GM23338 (cell line): ENCODE results near the gene PDCD7. TPM values are rescaled to one million over a fixed set of nuclear protein-coding genes. Genes with fewer than 3 reads are reported as not detected.

Experiments
- ATAC-seq: fragments of 200-7000 bp; cut with Tn5 transposase; 3 replicates; pipeline ENCODE4 v1.9.1; 2020
- DNase-seq: peaks from one replicate; pipeline ENCODE4 v3.0.0-alpha.2; 2015; ENCODE audit warnings: low spot score
- H2AFZ ChIP-seq: fragments of 200-600 bp; sonication (generic); 2 replicates; pipeline ENCODE4 v1.8.0; 2016; ENCODE audit warnings: antibody characterized with exemption, mild to moderate bottlenecking, moderate library complexity
- H3F3A ChIP-seq: fragments of 200-600 bp; sonication (generic); replicated peaks from 2 replicates; pipeline ENCODE4 v1.8.0; 2017; ENCODE audit warnings: antibody characterized with exemption, mixed run types, low read depth
- H3K27ac ChIP-seq: fragments of 200-600 bp; sonication (generic); 2 replicates; pipeline ENCODE4 v1.6.1; 2016; ENCODE audit warnings: low read depth
- H3K27me3 ChIP-seq: fragments of 200-600 bp; sonication (generic); 2 replicates; pipeline ENCODE4 v1.8.0; 2016; ENCODE audit warnings: mild to moderate bottlenecking, mixed run types, moderate library complexity; ENCODE audit not compliant: insufficient read depth
- H3K36me3 ChIP-seq: fragments of 200-600 bp; sonication (generic); 2 replicates; pipeline ENCODE4 v1.8.0; 2016; ENCODE audit warnings: mild to moderate bottlenecking; ENCODE audit not compliant: insufficient read depth
- H3K4me1 ChIP-seq: fragments of 200-600 bp; sonication (generic); 2 replicates; pipeline ENCODE4 v1.8.0; 2016; ENCODE audit warnings: mild to moderate bottlenecking, moderate library complexity; ENCODE audit not compliant: insufficient read depth
- H3K4me2 ChIP-seq: fragments of 200-600 bp; sonication (generic); 2 replicates; pipeline ENCODE4 v1.7.1; 2017; ENCODE audit warnings: mixed run types
- H3K4me3 ChIP-seq: fragments of 200-600 bp; sonication (generic); 2 replicates; pipeline ENCODE4 v1.6.1; 2016; ENCODE audit warnings: mixed run types
- H3K79me2 ChIP-seq: fragments of 200-600 bp; sonication (generic); replicated peaks from 2 replicates; pipeline ENCODE4 v1.8.0; 2017; ENCODE audit warnings: mild to moderate bottlenecking; ENCODE audit not compliant: insufficient read depth
- H3K9me2 ChIP-seq: fragments of 200-600 bp; sonication (generic); 2 replicates; pipeline ENCODE4 v1.8.0; 2017; ENCODE audit not compliant: insufficient read depth
- H4K20me1 ChIP-seq: fragments of 200-600 bp; sonication (generic); replicated peaks from 2 replicates; pipeline ENCODE4 v1.8.0; 2017; ENCODE audit warnings: mild to moderate bottlenecking; ENCODE audit not compliant: insufficient read depth
- H3K27ac Mint-ChIP-seq: 2 replicates; pipeline ENCODE4 v1.8.0; 2020; ENCODE audit warnings: inconsistent platforms, mild to moderate bottlenecking, moderate library complexity, mixed read lengths
- H3K27me3 Mint-ChIP-seq: 3 replicates; pipeline ENCODE4 v1.8.0; 2022; ENCODE audit warnings: low read depth, mild to moderate bottlenecking, moderate library complexity, mixed read lengths, inconsistent platforms; ENCODE audit not compliant: insufficient read depth, poor library complexity
- H3K36me3 Mint-ChIP-seq: 3 replicates; pipeline ENCODE4 v1.8.0; 2021; ENCODE audit warnings: low read depth, mild to moderate bottlenecking, inconsistent platforms, moderate library complexity, mixed read lengths
- H3K4me1 Mint-ChIP-seq: 3 replicates; pipeline ENCODE4 v1.8.0; 2020; ENCODE audit warnings: mild to moderate bottlenecking, inconsistent platforms, mixed read lengths
- H3K4me3 Mint-ChIP-seq: 3 replicates; pipeline ENCODE4 v1.8.0; 2021; ENCODE audit warnings: moderate library complexity, mild to moderate bottlenecking, inconsistent platforms, mixed read lengths
- H3K9me3 Mint-ChIP-seq: 3 replicates; pipeline ENCODE4 v1.8.0; 2020; ENCODE audit warnings: moderate library complexity, mild to moderate bottlenecking, inconsistent platforms, mixed read lengths
- CREB1 ChIP-seq: fragments of 250-450 bp; sonication (Bioruptor Pico); IDR thresholded peaks from 2 replicates; pipeline ENCODE4 v1.5.0; 2020; ENCODE audit warnings: low read depth, mild to moderate bottlenecking, moderate library complexity
- EZH2 ChIP-seq: fragments of 200-600 bp; sonication (generic); IDR thresholded peaks from one replicate; pipeline ENCODE4 v1.8.0; 2017; ENCODE audit warnings: antibody characterized with exemption, mild to moderate bottlenecking, low read depth; ENCODE audit not compliant: unreplicated experiment
- EZH2phosphoT487 ChIP-seq: fragments of 200-600 bp; sonication (generic); IDR thresholded peaks from one replicate; pipeline ENCODE4 v1.8.1; 2018; ENCODE audit warnings: antibody characterized with exemption; ENCODE audit not compliant: unreplicated experiment
- JUNB ChIP-seq: IDR thresholded peaks from one replicate; pipeline ENCODE4 v1.6.1; 2016; ENCODE audit warnings: antibody characterized with exemption; ENCODE audit not compliant: unreplicated experiment
- NANOG ChIP-seq: IDR thresholded peaks from 2 replicates; pipeline ENCODE4 v1.6.1; 2016; ENCODE audit warnings: antibody characterized with exemption, borderline replicate concordance
- POLR2AphosphoS5 ChIP-seq: IDR thresholded peaks from 2 replicates; pipeline ENCODE4 v1.6.1; 2016; ENCODE audit warnings: antibody characterized with exemption, low read depth
- STAT1 ChIP-seq: IDR thresholded peaks from one replicate; pipeline ENCODE4 v1.6.1; 2016; ENCODE audit warnings: antibody characterized with exemption; ENCODE audit not compliant: unreplicated experiment
- ZNF114 ChIP-seq: fragments of 250-450 bp; sonication (Bioruptor Pico); IDR thresholded peaks from 2 replicates; pipeline ENCODE4 v1.5.0; 2020; ENCODE audit warnings: mild to moderate bottlenecking, moderate library complexity
- ZNF331 ChIP-seq: fragments of 250-450 bp; sonication (Bioruptor Pico); IDR thresholded peaks from 2 replicates; pipeline ENCODE4 v1.5.0; 2020; ENCODE audit warnings: low read depth, mild to moderate bottlenecking, moderate library complexity
- polyA plus RNA-seq: library from polyadenylated mRNA; unstranded; fragments of >200 nt; fragmentation: Nextera tagmentation; extraction: Ambion mirVana; gene quantifications from 2 replicates; pipeline ENCODE4 v1.2.1, GENCODE V29; 2016
- total RNA-seq: library from RNA; depleted of rRNA; stranded (reverse); fragments of >200 nt; shearing (Covaris generic); gene quantifications from 2 replicates; pipeline ENCODE4 v1.2.3, GENCODE V29; 2014
- TF ChIP-seq, protein P1 (sequence below): fragments of 250-450 bp; sonication (Bioruptor Pico); IDR thresholded peaks from 2 replicates; pipeline ENCODE4 v1.5.0; 2020; ENCODE audit warnings: mild to moderate bottlenecking, moderate library complexity
- TF ChIP-seq, protein P2 (sequence below): IDR thresholded peaks from one replicate; pipeline ENCODE4 v1.6.1; 2018; ENCODE audit warnings: antibody characterized with exemption; ENCODE audit not compliant: unreplicated experiment
- TF ChIP-seq, protein P3 (sequence below): IDR thresholded peaks from 2 replicates; pipeline ENCODE4 v1.6.1; 2016; ENCODE audit warnings: antibody characterized with exemption
- TF ChIP-seq, protein P4 (sequence below), 2 experiments: fragments of 200-600 bp in 1 of 2; sonication (generic) in 1 of 2; conservative IDR thresholded peaks; 2 replicates each; pipeline versions ENCODE4 v1.5.1 to v1.6.1; 2016 to 2017; ENCODE audit warnings: antibody characterized with exemption in 2 of 2, low read depth in 2 of 2, mild to moderate bottlenecking in 2 of 2, moderate library complexity in 1 of 2

Gene PDCD7
- total and polyA plus RNA-seq, 2 experiments from 2014 or later: 16.8 to 21.2 TPM

DNA sequence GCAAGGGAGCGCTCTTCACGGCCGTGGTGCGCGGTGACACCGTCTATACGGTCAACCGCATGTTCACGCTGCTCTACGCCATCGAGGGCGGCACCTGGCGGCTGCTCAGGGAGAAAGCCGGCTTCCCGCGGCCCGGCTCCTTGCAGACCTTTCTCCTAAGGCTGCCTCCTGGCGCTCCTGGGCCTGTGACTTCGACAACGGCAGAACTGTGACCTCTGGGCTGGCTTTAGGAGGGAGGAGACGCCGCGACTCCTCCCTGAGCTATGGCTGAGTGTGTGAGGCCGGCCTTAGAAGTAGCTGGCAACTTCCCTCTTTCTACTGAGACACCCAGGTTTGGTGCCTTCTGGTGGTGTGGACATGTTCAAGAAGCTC lies 55.6 kb downstream of the PDCD7 start:
- no peak overlapping the region; the same call in 2 of the 3 replicates for H3K4me3 Mint-ChIP-seq
- Histone ChIP-seq H3K9me2 (no peaks in the 10 kb centered on the region), H3K4me1 (peaks cover 21% of the 10 kb centered on the region), H2AFZ (peak overlapping the region; percentile 99), H3F3A (peaks cover 17% of the 10 kb centered on the region; the same call in 1 of the 2 replicates), H3K4me3 (no peak overlapping the region), H3K36me3 (no peaks in the 10 kb centered on the region), H3K27me3 (0 out of 2 replicates have a peak, but pooled peaks cover 3% of the 10 kb centered on the region), H4K20me1 (no peaks in the 10 kb centered on the region), H3K79me2 (no peaks in the 10 kb centered on the region), H3K4me2 (peak overlapping the region; percentile 70), H3K27ac (no peak overlapping the region)
- peaks cover 18% of the 10 kb centered on the region for H3K27me3 Mint-ChIP-seq
- peak; percentile 94 for DNase-seq
- H3K27ac Mint-ChIP-seq: no peak overlapping the region
- no peaks in the 10 kb centered on the region; the same call in 2 of the 3 replicates for H3K36me3 Mint-ChIP-seq
- H3K9me3 Mint-ChIP-seq: peaks cover 3% of the 10 kb centered on the region
- H3K4me1 Mint-ChIP-seq: peaks cover 32% of the 10 kb centered on the region
- ATAC-seq: peak; percentile 87
- TF ChIP-seq, protein P1, sequence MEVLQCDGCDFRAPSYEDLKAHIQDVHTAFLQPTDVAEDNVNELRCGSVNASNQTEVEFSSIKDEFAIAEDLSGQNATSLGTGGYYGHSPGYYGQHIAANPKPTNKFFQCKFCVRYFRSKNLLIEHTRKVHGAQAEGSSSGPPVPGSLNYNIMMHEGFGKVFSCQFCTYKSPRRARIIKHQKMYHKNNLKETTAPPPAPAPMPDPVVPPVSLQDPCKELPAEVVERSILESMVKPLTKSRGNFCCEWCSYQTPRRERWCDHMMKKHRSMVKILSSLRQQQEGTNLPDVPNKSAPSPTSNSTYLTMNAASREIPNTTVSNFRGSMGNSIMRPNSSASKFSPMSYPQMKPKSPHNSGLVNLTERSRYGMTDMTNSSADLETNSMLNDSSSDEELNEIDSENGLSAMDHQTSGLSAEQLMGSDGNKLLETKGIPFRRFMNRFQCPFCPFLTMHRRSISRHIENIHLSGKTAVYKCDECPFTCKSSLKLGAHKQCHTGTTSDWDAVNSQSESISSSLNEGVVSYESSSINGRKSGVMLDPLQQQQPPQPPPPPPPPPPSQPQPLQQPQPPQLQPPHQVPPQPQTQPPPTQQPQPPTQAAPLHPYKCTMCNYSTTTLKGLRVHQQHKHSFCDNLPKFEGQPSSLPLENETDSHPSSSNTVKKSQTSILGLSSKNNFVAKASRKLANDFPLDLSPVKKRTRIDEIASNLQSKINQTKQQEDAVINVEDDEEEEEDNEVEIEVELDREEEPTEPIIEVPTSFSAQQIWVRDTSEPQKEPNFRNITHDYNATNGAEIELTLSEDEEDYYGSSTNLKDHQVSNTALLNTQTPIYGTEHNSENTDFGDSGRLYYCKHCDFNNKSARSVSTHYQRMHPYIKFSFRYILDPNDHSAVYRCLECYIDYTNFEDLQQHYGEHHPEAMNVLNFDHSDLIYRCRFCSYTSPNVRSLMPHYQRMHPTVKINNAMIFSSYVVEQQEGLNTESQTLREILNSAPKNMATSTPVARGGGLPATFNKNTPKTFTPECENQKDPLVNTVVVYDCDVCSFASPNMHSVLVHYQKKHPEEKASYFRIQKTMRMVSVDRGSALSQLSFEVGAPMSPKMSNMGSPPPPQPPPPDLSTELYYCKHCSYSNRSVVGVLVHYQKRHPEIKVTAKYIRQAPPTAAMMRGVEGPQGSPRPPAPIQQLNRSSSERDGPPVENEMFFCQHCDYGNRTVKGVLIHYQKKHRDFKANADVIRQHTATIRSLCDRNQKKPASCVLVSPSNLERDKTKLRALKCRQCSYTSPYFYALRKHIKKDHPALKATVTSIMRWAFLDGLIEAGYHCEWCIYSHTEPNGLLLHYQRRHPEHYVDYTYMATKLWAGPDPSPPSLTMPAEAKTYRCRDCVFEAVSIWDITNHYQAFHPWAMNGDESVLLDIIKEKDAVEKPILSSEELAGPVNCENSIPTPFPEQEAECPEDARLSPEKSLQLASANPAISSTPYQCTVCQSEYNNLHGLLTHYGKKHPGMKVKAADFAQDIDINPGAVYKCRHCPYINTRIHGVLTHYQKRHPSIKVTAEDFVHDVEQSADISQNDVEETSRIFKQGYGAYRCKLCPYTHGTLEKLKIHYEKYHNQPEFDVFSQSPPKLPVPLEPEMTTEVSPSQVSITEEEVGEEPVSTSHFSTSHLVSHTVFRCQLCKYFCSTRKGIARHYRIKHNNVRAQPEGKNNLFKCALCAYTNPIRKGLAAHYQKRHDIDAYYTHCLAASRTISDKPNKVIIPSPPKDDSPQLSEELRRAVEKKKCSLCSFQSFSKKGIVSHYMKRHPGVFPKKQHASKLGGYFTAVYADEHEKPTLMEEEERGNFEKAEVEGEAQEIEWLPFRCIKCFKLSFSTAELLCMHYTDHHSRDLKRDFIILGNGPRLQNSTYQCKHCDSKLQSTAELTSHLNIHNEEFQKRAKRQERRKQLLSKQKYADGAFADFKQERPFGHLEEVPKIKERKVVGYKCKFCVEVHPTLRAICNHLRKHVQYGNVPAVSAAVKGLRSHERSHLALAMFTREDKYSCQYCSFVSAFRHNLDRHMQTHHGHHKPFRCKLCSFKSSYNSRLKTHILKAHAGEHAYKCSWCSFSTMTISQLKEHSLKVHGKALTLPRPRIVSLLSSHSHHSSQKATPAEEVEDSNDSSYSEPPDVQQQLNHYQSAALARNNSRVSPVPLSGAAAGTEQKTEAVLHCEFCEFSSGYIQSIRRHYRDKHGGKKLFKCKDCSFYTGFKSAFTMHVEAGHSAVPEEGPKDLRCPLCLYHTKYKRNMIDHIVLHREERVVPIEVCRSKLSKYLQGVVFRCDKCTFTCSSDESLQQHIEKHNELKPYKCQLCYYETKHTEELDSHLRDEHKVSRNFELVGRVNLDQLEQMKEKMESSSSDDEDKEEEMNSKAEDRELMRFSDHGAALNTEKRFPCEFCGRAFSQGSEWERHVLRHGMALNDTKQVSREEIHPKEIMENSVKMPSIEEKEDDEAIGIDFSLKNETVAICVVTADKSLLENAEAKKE (CRISPR knock-in tag): no peak
- no peak for TF ChIP-seq ZNF331 (CRISPR knock-in tag)
- no peak for TF ChIP-seq POLR2AphosphoS5
- no peak for TF ChIP-seq STAT1
- TF ChIP-seq, protein P2, sequence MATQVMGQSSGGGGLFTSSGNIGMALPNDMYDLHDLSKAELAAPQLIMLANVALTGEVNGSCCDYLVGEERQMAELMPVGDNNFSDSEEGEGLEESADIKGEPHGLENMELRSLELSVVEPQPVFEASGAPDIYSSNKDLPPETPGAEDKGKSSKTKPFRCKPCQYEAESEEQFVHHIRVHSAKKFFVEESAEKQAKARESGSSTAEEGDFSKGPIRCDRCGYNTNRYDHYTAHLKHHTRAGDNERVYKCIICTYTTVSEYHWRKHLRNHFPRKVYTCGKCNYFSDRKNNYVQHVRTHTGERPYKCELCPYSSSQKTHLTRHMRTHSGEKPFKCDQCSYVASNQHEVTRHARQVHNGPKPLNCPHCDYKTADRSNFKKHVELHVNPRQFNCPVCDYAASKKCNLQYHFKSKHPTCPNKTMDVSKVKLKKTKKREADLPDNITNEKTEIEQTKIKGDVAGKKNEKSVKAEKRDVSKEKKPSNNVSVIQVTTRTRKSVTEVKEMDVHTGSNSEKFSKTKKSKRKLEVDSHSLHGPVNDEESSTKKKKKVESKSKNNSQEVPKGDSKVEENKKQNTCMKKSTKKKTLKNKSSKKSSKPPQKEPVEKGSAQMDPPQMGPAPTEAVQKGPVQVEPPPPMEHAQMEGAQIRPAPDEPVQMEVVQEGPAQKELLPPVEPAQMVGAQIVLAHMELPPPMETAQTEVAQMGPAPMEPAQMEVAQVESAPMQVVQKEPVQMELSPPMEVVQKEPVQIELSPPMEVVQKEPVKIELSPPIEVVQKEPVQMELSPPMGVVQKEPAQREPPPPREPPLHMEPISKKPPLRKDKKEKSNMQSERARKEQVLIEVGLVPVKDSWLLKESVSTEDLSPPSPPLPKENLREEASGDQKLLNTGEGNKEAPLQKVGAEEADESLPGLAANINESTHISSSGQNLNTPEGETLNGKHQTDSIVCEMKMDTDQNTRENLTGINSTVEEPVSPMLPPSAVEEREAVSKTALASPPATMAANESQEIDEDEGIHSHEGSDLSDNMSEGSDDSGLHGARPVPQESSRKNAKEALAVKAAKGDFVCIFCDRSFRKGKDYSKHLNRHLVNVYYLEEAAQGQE: no peak
- no peak for TF ChIP-seq EZH2phosphoT487
- TF ChIP-seq ZNF114 (CRISPR knock-in tag): no peak
- no peak for TF ChIP-seq EZH2
- TF ChIP-seq JUNB: no peak
- TF ChIP-seq CREB1 (CRISPR knock-in tag): 0 out of 2 replicates have a peak, but pooled peaks have one; percentile 42
- TF ChIP-seq, protein P3, sequence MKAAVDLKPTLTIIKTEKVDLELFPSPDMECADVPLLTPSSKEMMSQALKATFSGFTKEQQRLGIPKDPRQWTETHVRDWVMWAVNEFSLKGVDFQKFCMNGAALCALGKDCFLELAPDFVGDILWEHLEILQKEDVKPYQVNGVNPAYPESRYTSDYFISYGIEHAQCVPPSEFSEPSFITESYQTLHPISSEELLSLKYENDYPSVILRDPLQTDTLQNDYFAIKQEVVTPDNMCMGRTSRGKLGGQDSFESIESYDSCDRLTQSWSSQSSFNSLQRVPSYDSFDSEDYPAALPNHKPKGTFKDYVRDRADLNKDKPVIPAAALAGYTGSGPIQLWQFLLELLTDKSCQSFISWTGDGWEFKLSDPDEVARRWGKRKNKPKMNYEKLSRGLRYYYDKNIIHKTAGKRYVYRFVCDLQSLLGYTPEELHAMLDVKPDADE: no peak
- TF ChIP-seq NANOG: no peak
- TF ChIP-seq, protein P4, sequence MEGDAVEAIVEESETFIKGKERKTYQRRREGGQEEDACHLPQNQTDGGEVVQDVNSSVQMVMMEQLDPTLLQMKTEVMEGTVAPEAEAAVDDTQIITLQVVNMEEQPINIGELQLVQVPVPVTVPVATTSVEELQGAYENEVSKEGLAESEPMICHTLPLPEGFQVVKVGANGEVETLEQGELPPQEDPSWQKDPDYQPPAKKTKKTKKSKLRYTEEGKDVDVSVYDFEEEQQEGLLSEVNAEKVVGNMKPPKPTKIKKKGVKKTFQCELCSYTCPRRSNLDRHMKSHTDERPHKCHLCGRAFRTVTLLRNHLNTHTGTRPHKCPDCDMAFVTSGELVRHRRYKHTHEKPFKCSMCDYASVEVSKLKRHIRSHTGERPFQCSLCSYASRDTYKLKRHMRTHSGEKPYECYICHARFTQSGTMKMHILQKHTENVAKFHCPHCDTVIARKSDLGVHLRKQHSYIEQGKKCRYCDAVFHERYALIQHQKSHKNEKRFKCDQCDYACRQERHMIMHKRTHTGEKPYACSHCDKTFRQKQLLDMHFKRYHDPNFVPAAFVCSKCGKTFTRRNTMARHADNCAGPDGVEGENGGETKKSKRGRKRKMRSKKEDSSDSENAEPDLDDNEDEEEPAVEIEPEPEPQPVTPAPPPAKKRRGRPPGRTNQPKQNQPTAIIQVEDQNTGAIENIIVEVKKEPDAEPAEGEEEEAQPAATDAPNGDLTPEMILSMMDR (conservative IDR thresholded peaks at IDR 0.05; ENCODE audit: low read depth in 2 of 2): peak; percentile 60 to 85
